ENCODE measurements around the gene BEST3. TPM values are rescaled to one million over a fixed set of nuclear protein-coding genes. Genes with fewer than 3 reads are reported as not detected.

BEST3 gene
- total RNA-seq, 2 donors from 2014 or later, result not detected

Other genes with a start within 250 kb of the BEST3 start
- 10 to 100 TPM; 13.0 to 13.2 TPM for gene FRS2, start 228.9 kb downstream of the BEST3 start, total RNA-seq
- 100 to 1,000 TPM; 162 to 191 TPM for gene CCT2, start 113.8 kb downstream of the BEST3 start, total RNA-seq
- gene LRRC10, start 88.4 kb downstream of the BEST3 start, total RNA-seq, result not detected
- gene RAB3IP, start 39.6 kb upstream of the BEST3 start, total RNA-seq, result 10 to 100 TPM; 37.8 to 38.7 TPM
- gene MYRFL, start 125.9 kb upstream of the BEST3 start, total RNA-seq, result under 1 TPM in 1 of 2 donors, not detected in 1; 0.14 TPM